HG02938 (cell line): ENCODE data around the gene CCDC121.

Source experiments
- ATAC-seq: cut with Tn5 transposase; IDR thresholded peaks from one replicate; pipeline ENCODE4 v1.9.1; 2021; ENCODE audit warnings: mild to moderate bottlenecking, moderate library complexity; ENCODE audit not compliant: unreplicated experiment

The CCDC121 gene

DNA sequence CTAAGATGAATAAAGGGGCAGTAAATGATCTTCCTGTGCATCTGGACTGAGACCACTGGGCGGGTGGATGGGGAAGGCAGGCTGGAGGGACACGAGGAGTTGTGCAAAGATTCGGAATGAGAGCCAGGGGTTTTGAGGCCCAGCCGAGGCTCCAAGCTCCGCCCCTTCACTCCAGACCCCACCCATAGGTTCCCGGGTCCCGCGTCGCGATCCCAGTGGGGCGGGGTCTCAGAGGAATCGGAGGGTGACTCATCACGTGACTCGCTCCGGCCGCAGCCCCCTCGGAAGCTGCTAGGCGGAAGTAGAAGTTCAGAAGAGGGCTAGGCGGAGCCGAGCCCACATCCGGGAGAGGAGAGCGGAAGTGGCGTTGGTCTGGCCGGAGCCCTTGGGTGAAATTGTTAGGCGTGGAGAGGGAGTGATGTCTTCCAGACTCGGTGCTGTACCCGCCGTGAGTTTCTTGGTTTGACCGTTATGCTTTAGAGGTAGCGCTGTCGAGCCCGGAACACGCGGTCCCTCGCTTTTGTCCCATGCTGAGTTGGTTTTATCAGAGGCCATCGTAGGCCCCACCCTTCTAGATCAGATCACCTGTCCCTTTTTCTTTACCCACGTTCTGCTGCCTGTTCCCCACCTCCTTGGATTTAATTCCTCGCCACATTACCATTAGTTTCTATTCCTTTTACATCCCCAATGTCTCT is 46.0 kb downstream of the CCDC121 start, which contains the start of gene ZNF512:
Gene ZNF512, plus strand, starts transcription at position 348 of the 695 bp plus-strand sequence. Its CDS starts 71 bp downstream, at position 419.
- peak; percentile 94 for ATAC-seq

DNA sequence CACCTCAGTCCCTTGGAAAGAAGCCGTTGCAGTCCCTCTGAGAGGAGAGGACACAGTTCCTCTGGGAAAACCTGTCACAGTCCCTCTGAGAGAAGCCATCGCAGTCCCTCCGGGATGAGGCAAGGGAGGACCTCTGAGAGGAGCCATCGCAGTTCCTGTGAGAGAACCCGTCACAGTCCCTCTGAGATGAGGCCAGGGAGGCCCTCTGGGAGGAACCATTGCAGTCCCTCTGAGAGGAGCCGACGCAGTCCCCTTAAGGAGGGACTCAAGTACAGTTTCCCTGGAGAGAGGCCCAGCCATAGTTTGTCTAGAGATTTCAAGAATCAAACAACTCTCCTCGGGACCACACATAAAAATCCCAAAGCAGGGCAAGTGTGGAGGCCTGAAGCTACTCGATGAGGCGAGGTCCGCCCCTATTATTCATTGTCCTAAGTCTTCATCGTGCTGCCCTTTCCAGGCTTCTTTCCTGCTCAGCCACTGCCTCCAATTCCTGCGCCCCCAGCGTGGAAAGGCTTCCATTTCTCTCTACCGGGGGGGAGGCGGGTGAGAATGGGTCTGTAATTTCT is 46.6 kb downstream of the CCDC121 start:
- no peak for ATAC-seq

DNA sequence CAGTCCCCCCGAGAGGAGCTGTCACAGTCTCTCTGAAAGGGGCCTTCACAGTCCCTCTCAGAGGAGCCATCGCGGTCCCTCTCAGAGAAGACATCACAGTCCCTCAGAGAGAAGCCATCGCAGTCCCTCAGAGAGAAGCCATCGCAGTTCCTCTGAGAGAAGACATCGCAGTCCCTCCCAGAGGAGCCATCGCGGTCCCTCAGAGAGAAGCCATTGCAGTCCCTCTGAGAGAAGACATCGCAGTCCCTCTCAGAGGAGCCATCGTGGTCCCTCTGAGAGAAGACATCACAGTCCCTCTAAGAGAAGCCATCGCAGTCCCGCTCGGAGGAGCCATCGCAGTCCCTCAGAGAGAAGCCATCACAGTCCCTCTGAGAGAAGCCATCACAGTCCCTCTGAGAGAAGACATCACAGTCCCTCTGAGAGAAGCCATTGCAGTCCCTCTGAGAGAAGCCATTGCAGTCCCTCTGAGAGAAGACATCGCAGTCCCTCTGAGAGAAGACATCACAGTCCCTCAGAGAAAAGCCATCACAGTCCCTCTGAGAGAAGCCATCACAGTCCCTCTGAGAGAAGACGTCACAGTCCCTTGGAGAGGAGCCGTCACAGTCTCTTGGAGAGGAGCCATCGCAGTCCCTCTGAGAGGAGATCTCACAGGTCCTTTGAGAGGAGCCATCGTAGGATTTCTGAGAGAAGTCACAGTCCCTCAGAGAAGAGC is 47.2 kb downstream of the CCDC121 start:
- no peak for ATAC-seq
